Astrocyte of the cerebellum (primary cell): Measurements from ENCODE around the gene GBP5.
A peak's percentile ranks its signal among the peaks of the same experiment; 100 is the strongest.

Source experiments
- DNase-seq: peaks from one replicate; pipeline ENCODE4 v3.0.0-alpha.2; 2011; ENCODE audit warnings: low read depth
- H3K4me3 ChIP-seq: 2 replicates; pipeline ENCODE4 v1.5.1; 2011; ENCODE audit warnings: mild to moderate bottlenecking, low read depth, low read length, moderate library complexity
- CTCF ChIP-seq: IDR thresholded peaks from 2 replicates; pipeline ENCODE4 v1.5.1; 2012; ENCODE audit warnings: low read length, low read depth, moderate library complexity, mild to moderate bottlenecking; ENCODE audit errors: missing control alignments
- in situ Hi-C: cut with HindIII; loops from 2 replicates; pipeline ENCODE4 v1.10.0; 2017; ENCODE audit warnings: low sequenced_read_pairs

The GBP5 gene

GRCh38 chr1:89280766-89281165 lies 8.1 kb upstream of the GBP5 start:
- in situ Hi-C loops, result loop anchor here (5.0 kb wide), 1 partner anchor 88 kb away; no protein-coding TSS in a partner anchor
- TF ChIP-seq CTCF, result no peak
- DNase-seq, result no peak
- H3K4me3 ChIP-seq, result no peak overlapping the region

- DNase-seq, result no peak
- in situ Hi-C loops, result no loop called here
- TF ChIP-seq CTCF, result no peak
- H3K4me3 ChIP-seq, result no peak overlapping the region
Observed at GRCh38 chr1:89279011-89279466, 6.4 kb upstream of the GBP5 start.

- DNase-seq, result no peak
- no peak overlapping the region for H3K4me3 ChIP-seq
- in situ Hi-C loops, result no loop called here
- no peak for TF ChIP-seq CTCF
Observed at GRCh38 chr1:89277725-89278124, 5.1 kb upstream of the GBP5 start.

GRCh38 chr1:89276690-89277089 lies 4.0 kb upstream of the GBP5 start:
- DNase-seq, result no peak
- no peak for TF ChIP-seq CTCF
- in situ Hi-C loops, result no loop called here
- H3K4me3 ChIP-seq, result no peak overlapping the region

GRCh38 chr1:89274411-89274857 lies 1.8 kb upstream of the GBP5 start:
- DNase-seq, result peak; percentile 74
- H3K4me3 ChIP-seq, result no peak overlapping the region
- in situ Hi-C loops, result no loop called here
- TF ChIP-seq CTCF, result no peak

GRCh38 chr1:89273324-89273778 lies 691 bp upstream of the GBP5 start:
- no peak overlapping the region for H3K4me3 ChIP-seq
- TF ChIP-seq CTCF, result no peak
- in situ Hi-C loops, result no loop called here
- DNase-seq, result no peak
